ENCODE data around the gene PPP2R3A.
"Not testable (repeated sequence)": the region's sequence is repeated elsewhere in the genome, so short reads cannot be mapped to it uniquely, and the experiment has no call there.

The PPP2R3A gene

DNA sequence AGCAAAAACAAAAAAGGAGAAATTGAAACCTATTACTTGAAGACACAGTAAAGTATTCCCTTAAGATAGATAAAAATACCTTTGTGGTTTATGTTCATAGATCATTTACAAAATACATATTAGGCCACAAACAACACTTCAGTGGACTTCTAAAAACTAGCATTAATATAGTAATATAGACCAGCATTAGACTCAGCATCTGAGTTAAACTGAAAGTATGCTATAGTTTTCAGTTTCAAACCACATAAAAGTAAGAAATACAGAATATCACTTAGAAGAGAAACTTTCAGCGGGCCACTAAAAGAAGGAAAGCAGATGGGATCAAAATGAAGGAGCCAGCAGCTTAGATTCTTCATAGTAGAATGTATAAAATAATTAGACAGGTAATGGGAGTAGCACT is 144.0 kb downstream of the PPP2R3A start:
- DNase-seq: no peak

DNA sequence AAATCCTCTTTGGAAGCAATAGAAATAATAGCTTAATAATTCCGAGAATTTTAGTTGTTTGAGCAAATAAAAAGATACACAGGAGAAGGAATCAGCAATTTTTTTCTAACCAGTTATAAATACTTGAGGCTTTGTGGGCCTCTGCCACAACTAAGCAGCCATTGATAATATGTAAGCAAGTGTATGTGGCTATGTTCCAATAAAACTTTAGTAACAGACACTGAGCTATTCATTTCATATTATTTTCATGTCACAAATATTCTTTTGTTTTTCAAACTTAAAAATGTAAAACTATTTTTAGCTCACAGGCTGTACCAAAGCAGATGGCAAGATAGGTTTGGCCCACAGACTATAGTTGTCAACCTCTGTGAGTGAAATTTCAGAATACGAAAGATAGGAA is 145.0 kb downstream of the PPP2R3A start:
- DNase-seq: no peak

DNA sequence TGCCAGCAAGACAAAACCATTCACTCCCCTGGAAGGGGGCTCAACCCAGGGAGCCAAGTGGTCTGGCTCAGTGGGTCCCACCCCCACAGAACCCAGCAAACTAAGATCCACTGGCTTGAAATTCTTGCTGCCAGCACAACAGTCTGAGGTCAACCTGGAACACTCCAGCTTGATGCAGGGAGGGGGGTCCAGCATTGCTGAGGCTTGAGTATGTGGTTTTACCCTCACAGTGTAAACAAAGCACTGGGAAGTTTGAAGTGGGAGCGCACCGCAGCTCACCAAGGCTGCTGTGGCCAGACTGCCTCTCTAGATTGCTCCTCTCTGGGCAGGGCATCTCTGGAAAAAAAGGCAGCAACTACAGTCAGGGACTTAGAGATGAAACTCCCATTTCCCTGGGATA is 148.9 kb downstream of the PPP2R3A start:
- DNase-seq: no peak

DNA sequence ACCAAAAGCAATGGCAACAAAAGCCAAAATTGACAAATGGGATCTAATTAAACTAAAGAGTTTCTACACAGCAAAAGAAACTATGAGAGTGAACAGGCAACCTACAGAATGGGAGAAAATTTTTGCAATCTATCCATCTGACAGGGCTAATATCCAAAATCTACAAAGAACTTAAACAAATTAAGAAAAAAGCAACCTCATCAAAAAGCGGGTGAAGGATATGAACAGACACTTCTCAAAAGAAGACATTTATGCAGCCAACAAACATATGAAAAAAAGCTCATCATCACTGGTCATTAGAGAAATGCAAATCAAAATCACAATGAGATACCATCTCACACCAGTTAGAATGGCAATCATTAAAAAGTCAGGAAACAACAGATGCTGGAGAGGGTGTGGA is 153.8 kb downstream of the PPP2R3A start:
- not testable (repeated sequence) for DNase-seq

DNA sequence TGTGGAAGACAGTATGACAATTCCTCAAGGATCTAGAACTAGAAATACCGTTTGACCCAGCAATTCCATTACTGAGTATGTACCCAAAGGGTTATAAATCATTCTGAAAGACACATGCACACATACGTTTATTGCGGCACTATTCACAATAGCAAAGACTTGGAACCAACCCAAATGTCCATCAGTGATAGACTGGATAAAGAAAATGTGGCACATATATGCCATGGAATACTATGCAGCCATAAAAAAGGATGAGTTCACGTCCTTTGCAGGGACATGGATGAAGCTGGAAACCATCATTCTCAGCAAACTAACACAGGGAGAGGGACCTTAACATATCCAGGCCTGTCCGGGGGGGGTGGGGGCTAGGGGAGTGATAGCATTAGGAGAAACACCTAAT is 154.3 kb downstream of the PPP2R3A start:
- DNase-seq: not testable (repeated sequence)

DNA sequence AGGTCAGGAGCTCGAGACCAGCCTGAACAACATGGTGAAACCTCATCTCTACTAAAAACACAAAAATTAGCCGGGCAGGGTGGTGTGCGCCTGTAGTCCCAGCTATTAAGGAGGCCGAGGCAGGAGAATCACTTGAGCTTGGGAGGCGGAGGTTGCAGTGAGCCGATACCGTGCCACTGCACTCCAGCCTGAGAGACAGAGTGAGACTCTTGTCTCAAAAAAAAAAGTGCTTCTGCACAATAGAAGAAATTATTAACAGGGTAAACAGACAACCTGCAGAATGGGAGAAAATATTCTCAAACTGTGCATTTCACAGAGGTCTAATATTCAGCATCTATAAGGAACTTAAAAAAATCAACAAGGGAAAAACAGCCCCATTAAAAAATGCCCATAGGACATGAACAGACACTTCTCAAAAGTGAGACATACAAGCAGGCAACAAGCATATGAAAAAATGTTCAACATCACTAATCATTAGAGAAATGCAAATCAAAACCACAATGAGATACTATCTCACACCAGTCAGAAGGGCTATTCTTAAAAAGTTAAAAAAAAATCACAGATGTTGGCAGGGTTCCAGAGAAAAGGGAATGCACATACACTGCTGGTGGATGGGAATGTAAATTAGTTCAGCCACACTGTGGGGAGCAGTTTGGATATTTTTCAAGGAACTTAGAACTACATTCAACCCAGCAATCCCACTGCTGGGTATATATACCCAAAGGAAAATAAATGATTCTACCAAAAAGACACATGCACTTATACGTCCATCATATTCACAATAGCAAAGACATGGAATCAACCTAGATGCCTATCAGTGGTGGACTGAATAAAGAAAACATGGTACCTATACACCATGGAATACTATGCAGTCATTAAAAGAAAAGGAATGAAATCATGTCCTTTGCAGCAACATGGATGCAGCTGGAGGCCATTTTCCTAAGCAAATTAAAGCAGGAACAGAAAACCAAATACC is 155.1 kb downstream of the PPP2R3A start:
- DNase-seq: no peak

DNA sequence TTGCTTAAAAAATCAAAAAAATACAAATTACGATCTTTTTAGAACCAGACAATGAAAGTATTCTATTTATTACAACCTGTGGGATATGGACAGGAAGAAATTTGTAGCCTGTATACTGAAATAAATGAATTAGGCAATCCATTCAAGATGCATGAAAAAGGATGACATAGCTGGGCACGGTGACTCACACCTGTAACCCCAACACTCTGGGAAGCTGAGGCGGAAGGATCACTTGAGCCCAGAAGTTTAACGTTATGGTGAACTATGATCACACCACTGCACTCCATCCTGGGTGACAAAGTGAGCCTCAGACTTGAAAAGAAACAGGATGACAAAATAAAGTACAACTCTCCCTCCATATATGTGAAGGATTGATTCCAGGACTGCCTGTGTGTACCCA is 156.5 kb downstream of the PPP2R3A start:
- DNase-seq: no peak

DNA sequence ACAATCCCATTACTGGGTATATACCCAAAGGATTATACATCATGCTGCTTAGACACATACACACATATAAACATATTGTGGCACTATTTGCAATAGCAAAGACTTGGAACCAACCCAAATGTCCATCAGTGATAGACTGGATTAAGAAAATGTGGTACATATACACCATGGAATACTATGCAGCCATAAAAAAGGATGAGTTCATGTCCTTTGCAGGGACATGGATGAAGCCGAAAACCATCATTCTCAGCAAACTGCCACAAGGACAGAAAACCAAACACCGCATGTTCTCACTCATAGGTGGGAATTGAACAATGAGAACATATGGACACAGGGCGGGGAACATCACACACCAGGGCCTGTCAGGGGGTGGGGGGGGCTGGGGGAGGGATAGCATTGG is 166.1 kb downstream of the PPP2R3A start:
- DNase-seq: not testable (repeated sequence)

DNA sequence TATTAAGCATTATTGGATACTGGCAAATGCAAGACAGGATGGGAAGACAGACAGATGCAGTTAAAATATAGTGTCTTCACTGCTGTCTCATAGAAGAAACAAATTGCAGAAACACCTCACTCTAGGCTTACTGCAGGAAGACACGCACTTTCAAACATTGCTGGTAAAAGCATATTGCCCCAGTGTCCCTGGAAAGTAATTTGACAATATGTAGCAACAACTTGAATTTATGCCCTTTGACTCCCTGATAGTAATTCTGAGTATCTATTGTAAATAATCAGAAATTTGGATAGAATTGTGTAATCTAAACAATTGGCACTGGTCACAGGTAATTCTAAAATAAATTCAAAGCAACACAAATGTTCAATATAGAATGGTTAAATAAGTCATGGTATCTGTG is 168.6 kb downstream of the PPP2R3A start:
- DNase-seq: no peak

DNA sequence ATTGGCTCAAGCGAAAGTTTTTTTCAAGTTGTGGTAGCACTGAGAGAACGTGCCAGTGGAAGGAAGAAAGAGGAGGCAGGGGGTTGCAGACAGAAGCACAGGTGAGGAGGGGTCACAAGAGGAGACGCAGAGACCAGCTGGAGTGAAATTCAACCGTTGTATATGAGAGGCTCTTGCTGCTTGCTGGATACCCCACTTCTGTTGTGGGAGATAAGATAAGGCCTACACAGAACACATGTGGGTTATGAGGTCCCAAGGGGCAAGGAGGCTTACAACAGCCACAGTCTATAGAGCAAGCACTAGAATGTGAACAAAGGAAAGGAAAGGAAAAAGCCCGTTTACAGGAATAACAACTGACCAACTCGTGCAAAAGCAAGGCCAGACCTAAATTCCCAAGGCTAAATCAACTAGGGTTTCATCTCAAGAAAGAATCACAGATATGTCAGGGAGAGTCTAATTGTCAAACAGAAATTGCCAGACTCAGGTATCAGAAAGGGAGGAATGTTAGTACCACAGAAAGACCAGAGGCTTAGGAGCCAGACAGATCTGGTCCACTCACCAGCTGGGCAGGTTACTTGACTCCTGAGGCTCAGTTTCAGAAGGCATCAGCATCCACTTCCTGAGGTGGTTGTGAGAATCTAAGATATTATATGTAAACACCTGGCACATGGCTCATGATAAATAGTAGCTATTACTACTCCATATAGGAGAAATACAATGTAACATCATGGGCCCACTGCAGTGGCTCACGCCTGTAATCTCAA is 169.7 kb downstream of the PPP2R3A start:
- no peak for DNase-seq

DNA sequence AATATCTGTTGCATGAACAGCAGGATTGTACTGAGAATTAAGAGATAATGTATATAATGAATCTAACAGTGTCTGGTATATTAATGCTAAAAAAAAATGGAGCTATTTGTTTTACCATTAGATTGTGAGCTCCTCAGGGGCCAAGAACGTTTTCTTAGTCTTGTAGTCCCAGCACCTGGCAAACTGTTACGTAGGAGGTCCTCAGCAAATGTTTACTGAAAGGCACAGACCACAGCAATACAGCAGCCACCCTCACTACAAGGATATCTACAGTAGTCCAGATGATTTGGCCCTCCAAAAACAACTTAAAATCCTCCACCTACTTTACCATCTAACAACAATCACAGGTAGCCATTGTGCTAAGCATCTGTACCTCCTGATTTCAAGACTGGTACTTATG is 170.9 kb downstream of the PPP2R3A start:
- no peak for DNase-seq

DNA sequence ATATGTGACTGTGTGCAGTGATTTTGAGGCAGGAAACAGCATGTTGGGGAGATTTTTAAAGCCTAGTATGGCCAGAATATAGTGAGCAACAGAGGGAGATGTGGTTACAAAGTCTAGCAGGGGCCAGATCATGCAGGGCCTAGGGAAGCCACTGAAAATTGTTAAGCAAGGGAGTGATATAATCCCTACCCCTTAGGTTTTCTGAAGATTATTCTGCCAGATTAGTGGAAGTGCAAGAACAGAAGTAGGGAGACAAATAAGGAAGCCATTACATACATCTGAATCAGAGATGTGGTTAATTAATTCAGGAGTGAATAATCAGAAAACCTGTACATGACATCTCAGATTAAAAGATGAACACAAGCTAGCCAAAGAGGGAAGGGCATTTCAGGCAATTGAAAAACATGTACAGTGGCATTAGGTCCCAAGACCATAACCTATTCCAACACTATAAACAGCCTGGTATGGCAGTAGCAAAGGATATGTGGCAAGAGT is 175.8 kb downstream of the PPP2R3A start:
- DNase-seq: no peak

DNA sequence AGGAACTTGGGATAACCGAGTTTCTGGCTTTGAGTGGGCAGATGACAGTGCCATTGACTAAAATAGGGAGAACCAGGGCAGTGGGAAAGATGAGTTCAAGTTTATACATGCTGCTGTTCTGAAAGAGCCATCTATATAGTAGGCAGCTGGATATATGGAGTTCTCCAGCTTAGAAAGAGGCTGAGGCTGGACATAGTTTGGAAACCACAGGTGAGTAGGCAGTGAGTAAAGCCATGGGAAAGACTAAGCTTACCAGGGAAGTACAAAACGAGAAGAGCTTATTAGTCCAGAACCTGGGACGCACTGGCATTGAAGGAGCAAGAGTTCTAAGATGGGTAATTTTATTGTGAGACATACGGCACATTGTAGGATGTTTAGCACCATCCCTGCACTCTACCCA is 176.4 kb downstream of the PPP2R3A start:
- no peak for DNase-seq

DNA sequence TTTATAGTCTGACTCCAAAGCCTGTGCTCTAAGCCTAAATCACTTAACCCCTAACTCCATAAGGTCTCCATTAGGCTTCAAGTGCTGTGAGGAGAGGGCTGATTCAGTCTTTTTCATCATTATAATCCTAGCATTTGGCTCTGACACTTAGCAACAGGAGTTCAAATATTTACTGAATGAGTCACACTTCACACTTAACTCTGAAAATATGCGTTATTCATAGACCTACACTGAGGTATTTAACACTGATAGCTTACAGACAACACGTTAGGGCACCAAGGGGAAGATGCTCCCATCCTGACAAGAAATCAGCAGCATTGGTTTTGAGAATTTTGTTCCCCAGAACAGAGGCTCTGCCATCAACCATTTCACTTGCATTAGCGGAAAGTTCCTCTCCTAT is 177.1 kb downstream of the PPP2R3A start:
- DNase-seq: no peak

DNA sequence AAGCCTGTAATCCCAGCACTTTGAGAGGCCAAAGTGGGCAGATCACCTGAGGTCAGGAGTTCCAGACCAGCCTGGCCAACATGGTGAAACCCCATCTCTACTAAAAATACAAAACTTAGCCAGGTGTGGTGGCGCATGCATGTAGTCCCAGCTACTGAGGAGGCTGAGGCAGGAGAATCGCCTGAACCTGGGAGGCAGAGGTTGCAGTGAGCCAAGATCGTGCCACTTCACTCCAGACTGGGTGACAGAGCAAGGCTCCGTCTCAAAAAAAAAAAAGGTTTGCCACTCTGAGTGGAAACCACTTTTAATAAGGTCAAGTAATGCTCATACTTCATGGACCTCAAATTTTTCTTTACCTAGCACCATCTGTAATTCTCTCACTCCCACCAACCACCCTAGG is 178.9 kb downstream of the PPP2R3A start:
- not testable (repeated sequence) for DNase-seq

DNA sequence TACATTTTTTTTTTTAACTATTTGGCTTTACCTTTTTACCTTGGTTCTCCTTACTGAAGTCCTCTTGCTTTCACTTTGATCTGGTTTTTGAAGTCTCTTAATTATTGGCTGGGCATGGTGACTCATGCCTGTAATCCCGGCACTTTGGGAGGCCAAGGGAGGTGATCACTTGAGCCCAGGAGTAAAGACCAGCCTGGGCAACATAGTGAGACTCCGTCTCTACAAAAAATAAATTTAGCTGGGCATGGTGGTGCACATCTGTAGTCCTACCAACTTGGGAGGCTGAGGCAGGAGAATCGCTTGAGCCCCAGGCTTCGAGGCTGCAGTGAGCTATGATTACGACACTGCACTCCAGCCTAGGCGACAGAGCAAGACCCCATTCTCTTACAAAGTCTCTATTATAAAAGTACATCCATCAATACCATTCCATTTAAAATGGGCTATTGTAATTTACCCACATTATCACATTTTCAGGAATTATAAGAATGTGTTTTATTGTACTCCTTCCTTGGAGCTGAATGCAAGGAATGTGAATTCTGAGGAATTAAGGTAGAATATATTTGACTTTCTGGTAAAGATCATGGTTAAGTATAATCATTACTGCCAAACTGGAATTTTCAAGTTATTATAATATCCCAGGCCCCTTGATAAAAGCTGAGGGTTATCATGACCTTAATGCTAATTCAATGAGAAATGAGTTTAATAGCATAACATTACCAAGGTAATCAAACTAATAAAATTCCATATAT is 181.6 kb downstream of the PPP2R3A start:
- no peak for DNase-seq

DNA sequence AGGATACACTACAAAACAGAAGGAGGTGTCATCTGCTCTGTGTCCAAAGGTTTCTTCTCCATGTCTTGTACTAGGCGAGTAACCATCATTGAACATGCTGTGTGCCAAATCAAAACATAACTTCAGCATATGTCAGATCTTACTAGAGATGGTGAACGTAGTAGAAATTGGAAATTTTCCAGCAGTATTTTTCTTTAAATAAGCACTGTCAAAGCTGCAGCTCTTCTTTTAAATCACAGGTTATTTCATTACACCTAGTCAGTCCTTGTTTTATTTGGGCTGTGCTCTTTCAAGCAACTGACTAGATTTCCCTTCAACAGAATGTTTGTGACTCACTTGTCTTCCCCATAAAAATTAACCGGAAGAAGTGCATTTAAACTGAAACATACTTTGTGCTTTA is 184.1 kb downstream of the PPP2R3A start:
- DNase-seq: no peak

DNA sequence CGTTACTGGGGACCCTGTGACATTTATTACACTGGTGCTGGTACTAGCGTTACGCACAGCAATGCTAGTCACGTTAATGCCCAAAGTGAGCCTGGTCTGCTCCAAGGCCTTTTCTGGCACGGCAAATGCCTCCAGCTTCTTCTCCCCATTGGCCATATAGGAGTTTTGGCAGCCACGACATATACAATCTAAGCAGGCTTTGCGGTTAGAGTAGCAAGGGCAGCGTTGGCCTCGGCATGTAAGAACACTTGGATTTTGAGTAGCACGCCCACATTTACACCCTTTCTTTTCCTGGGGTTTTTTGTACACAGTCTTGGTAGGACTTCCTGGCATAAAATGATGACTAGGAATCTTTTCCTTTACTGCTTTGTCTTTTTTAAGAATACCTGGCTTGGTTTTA is 185.7 kb downstream of the PPP2R3A start:
- DNase-seq: no peak

DNA sequence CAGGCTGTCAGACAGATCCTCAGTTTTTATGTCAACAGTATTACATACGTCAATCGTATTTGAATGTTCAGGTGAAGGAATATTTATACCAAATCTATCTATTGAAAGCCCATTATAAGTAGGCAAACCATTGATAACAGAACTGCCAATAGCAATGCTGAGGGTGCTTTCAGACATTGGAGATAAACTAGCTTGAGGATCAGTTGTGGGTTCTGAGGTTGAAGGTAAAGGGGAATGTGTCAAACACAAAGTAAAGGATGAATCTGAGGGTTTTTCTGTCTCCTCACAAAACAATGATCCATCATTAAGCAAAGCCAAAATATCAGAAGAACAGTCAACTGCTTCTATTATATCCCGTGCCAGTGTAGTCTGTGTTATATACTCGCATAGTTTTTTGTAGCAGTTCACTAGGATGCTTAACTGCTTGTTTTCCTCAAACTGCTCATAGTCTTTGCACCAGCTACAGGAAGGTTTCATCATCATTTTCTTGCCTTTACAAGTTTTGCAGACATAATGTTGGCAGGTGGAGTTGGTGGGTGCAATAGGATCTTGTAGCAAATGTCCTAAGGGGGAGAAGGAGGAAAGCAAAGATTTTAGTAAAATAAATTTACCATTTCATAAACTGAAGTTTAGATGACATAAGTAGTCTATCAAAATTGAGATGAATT is 186.8 kb downstream of the PPP2R3A start:
- DNase-seq: no peak

DNA sequence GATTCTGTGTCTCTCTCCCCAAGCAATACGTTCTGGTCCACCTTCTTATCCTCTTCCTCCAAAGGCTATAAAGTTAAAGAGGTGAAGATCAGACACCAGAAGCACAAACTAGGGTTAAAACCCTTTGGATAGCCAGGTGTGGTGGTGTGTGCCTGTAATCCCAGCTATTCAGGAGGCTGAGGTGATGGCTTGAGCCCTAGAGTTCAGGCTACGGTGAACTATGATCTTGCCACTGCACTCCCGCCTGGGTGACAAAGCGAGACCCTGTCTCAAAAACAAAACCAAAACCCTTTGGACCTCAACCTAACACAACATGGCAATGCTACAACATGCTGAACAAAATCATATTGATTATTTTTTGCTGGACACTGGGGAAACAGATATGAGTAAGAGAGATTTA is 187.4 kb downstream of the PPP2R3A start:
- DNase-seq: no peak

DNA sequence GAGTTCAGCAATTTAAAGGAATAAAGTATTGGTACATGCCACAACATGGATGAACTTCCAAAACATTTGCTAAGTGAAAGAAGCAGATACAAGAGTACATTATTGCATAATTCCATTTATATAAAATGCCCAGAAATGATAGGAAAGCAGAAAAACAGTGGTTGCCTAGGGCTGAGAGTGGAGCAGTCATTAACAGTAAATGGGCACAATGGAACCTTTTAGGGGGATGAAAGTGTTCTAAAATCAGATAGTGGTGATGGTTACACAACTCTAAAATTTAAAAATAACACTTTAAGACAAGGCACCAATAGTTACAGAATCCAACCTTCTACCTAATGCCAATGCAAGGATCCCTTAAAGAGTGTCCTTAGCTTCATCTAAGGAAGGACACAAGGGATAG is 196.0 kb downstream of the PPP2R3A start:
- no peak for DNase-seq

DNA sequence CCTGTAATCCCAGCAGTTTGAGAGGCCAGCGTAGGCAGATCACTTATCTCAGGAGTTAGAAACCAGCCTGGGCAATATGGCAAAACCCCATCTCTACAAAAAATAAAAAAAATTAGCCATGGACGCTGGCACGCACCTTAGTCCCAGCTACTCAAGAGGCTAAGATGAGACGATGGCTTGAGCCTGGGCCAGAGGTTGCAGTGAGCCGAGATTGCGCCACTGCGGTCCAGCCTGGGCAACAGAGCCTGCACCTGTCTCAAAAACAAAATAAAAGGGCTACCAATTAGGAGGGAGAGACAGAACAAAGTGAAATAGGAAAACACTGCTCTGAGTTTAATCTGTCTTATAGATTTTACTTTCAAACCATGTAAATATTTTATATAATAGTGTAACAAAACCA is 196.8 kb downstream of the PPP2R3A start:
- DNase-seq: no peak

DNA sequence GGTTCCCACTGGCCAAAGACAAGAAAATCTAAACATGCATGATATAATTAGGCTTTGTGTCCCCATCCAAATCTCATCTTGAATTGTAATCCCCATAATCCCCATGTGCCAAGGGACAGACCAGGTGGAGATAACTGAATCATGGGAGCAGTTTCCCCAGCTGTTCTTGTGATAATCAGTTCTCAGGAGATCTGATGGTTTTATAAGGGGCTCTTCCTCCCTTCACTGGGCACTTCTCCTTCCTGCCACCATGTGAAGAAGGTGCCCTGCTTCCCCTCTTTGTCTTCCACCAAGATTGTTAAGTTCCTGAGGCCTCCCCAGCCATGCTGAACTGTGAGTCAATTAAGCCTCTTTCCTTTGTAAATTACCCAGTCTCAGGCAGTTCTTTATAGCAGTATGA is 198.1 kb downstream of the PPP2R3A start:
- not testable (repeated sequence) for DNase-seq
